Stimulated activated CD4-positive, alpha-beta T cell treated with anti-CD3 and anti-CD28 coated beads, Interleukin-2, amount 100 ng/mL, for 4 hours (primary cell): ENCODE measurements around the gene OR2T11.
"Not testable (repeated sequence)": the region's sequence is repeated elsewhere in the genome, so short reads cannot be mapped to it uniquely, and the experiment has no call there.

Source experiments
- DNase-seq: peaks from one replicate; pipeline ENCODE4 v3.0.0-alpha.2; 2020; ENCODE audit warnings: low read depth

The OR2T11 gene, protein sequence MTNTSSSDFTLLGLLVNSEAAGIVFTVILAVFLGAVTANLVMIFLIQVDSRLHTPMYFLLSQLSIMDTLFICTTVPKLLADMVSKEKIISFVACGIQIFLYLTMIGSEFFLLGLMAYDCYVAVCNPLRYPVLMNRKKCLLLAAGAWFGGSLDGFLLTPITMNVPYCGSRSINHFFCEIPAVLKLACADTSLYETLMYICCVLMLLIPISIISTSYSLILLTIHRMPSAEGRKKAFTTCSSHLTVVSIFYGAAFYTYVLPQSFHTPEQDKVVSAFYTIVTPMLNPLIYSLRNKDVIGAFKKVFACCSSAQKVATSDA

DNA sequence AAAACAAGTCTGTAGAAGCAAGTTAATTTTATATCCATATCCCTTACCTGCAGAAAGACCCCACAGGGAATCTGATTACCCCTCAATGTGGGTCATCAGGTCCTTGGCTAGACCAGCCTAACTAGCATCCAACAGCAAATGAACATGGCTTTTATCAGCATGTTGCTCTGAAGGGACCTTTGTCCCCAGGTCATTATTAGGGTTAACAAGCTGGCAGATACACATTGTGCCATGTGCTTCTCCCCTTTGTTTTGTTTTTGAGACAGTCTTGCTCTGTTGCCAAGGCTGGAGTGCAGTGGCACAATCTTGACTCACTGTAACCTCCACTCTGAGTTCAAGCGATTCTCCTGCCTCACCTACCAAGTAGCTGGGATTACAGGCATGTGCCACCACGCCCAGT is at the start of gene OR2T11:
Gene OR2T11, minus strand, starts transcription at position 101 of the 400 bp plus-strand sequence. CDS start 7,963 bp downstream, outside the sequence.
- DNase-seq, result not testable (repeated sequence)

DNA sequence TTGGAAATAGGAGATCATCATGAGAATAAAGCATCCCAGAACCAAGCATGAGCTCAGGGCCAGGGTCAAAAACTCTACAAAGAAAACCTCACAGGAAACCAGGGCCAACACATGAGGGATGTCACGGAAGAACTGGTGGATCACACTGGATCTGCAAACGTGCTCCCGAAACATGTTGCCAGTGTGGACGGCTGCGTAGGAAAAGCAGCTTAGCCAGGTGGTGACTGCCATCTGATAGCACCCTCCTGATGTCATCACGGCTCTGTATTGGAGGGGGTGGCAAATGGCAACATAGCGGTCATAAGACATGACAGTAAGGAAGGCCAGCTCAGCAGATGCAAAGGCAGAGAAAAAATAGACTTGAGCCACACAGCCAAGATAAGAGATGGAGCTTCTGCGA is 46.8 kb upstream of the OR2T11 start:
- no peak for DNase-seq

DNA sequence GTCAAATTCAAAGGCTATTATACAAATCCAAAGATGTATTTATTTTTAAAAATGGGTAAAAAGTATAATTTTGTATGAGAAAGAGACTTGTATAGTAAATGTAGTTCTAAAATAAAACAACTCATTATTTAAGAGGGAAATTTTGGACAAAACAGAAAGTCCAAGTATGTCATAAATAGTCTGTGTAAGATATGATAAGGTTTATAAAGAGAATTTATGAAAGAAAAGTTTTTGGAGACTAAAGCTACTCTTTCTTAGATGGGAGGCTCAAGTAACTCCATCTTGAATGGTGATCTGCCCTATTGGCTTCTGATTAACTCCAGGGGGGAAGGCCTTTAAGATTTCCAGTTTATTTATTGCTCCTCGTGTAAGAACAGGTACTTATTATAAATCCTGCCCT is 35.1 kb upstream of the OR2T11 start:
- DNase-seq, result no peak

DNA sequence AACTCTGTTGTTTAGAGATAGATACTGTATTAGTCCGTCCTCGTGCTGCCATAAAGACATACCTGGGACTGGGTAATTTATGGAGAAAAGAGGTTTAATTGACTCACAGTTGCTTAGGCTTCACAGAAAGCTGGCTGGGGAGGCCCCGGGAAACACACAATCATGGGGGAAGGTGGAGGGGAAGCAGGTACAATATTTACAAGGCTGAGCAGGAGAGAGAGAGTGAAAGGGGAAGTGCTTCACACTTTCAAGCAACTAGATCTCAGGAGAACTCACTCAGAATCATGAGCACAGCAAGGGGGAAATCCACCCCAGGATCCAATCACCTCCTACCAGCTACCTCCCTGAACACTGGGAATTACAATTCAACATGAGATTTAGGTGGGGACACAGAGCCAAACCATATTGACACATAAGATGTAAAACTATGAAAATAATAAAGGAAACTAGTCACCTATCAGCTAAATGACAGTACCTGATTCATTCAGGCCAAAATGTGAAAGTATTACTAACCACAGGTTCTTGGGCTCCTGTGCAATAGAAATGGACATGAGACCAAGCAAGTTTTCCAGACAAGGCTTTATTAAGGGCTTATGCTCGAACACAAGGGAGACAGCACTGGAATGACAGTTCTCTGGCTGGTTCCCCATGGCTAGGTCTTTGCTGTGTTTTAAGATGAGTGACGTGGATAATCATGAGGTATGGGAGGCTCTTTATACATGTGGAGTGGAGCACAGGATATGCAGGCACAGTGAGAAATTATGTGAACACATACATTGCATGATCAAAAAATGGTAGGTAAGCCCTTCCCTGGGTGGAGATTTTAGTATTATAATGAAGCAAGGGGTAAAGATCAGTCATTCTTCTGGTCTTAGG is 28.8 kb upstream of the OR2T11 start:
- DNase-seq, result not testable (repeated sequence)

DNA sequence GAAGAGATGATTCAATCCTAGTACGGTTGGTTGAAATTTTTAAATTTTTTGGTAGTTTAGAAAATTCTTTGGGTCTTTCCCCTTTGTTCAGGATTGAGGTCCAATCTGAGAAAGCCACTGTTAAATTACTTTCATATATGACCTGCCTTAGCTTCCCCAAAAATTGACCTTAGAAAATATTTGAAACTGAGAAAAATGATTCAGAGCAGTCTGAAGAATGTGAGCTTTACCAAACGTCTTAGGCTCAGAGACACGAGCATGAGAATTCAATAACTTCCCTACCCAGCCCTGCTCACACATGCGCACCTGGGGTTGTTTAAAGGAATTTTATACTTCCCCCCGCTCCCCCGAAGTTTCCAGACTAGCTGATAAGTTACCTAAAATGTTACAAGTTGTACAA is 21.9 kb upstream of the OR2T11 start:
- DNase-seq, result not testable (repeated sequence)

DNA sequence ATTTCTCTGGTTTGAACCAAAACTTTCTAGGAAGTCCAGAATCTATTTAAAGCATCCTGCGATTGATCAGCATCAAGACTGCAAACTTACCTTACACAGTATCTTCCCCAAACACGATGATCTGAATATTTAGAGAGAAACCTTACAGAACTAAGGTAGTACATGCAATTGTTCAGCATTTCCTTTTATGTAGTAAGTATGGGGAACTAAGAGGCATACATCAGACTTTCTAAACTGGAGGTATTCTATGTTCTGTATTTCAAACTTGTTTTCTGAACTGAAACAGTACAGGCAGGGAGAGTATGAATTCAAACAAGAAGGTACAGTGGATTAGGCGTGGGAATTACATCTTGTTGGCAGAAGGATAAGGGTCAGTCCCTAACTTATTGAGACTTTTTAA is 20.5 kb upstream of the OR2T11 start, which contains the start of gene OR2T27:
Gene OR2T27, minus strand, starts transcription at position 175 of the 400 bp plus-strand sequence. CDS start 4,644 bp downstream, outside the sequence.
- not testable (repeated sequence) for DNase-seq

DNA sequence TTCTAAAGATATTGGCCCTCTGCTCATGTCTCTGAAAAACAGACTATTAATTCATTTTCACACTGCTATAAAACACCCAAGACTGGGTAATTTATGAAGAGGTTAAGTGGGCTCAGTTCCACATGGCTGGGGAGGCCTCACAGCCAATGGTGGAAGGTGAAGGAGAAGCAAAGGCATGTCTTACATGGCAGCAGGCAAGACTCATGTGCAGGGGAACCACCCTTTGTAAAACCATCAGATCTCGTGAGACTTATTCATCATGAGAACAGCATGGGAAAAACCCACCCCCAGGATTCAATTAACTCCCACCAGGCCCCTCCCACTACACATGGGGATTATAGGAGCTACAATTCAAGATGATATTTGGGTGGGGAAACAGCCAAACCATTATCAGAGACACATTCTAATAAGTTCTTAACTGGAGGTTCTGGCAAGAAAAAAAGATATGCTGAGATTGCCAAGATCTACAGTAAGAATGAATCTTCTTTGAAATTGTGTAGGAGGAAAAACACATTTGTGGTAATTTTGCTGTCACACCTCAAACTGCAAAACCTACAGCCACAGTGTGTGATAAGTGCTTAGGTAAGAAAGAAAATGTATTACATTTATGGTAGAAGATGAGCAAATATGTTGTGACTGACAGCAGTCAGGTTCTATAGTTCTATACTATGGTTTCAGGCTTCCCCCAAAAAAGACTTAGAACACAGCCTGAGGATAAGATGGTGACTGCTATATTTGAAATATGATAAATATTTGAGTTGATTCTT is 14.1 kb upstream of the OR2T11 start:
- DNase-seq, result not testable (repeated sequence)

DNA sequence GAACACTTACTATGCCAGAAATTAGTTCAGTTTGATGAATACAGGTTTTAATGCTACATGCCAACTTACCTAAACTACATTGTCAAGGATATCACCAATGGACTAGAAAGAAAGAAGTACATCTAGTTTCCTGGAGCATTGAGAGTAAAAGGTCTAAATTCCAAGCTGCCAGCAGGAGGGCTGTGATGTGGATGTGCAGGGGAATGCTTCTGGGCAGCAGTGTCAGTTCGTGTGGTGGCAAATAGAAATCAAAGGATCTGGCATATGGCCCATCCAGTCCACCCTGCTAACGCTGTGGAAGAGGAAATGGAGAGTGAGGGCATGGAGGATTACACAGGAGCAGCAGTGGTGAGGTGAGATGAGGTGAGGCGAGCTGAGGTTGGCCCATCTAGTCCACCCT is 10.3 kb upstream of the OR2T11 start, which contains the start of gene OR2T35:
Gene OR2T35, minus strand, starts transcription at position 101 of the 400 bp plus-strand sequence. CDS start 6,020 bp downstream, outside the sequence.
- not testable (repeated sequence) for DNase-seq

DNA sequence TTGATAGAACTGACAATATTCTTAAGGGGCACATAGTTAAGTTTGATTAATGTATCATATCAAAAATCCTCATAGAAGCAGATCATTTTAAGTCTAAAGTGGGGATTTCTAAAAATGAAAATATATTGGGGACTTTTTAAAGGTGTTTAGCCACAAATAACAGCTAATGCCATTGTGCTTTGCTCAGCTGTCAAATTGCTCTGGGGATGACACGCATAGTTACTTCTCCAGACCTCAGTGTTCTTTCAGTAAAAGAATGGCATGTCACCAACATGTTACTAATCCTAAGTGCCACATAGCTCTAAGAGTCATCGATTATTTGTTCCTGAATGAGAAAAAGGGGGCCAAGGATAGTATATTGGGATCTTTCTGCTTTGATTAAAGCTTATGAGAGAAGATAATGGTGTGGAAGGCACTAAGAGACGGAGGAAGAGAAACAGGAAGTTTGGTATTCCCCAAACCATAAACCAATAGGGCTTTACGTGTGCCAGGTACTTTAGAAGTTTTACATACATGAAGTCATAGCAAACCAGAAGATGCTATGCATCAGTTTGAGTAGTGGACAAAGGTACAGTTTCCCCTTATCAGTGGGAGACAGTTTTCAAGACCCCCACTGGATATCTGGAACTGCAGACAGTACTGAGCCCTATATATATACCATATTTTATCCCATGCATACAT is 8.2 kb upstream of the OR2T11 start:
- not testable (repeated sequence) for DNase-seq

DNA sequence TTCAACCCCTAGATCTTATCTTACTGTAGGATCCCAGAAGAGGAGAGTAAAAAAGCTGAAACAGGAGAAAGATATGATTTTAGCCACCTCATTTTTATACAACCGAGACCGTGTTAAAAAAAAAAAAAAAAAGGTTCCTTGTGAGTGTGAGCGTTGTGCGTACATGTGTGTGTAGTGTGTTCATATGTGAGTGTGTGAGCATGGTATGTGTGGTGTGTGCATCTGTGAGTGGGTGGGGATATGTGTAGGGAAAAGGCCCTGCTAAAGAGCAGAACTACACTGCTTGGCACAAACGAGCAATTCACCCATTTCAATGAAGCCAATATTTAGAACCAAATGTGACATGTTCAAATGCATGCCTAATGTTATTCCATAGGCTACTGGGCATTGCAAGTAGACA is 6.7 kb upstream of the OR2T11 start:
- not testable (repeated sequence) for DNase-seq

DNA sequence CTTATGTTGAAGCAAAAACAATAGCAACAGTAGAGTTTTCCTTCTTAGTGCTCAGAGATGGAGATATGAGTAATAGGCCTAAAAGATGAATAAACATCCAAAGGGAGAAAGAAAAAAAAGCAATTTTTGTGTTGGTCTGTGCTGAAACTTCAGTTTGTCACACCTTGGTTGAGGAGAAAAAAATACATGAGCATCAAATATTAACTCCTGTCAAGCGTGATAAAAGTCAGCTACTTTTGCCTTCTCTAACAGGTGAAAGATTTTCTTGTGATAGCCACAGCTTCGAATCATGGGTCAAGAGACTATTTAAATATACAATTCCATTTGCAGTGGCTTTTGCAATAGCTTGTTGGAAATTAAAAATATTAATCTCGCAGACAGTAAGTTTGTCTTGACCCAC is 6.0 kb upstream of the OR2T11 start:
- DNase-seq, result not testable (repeated sequence)

DNA sequence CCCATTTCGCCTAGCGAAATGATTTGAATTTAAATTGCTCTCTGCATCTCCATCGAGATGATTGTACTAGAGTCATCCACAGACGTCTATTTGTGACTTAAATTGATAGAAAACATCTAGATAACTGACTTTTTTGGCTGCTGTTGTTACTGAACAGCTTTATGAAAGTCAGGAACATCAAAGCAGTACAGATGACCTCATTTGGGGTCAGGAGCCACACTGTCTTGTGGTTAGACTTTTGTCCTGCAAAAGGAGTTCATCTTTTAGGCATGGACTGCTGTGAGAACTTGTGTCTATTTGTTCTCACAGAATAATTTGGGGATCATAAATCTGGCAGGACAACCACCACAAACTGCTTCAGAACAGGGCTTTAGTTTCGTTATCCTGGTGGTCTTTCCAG is 4.8 kb upstream of the OR2T11 start:
- not testable (repeated sequence) for DNase-seq

DNA sequence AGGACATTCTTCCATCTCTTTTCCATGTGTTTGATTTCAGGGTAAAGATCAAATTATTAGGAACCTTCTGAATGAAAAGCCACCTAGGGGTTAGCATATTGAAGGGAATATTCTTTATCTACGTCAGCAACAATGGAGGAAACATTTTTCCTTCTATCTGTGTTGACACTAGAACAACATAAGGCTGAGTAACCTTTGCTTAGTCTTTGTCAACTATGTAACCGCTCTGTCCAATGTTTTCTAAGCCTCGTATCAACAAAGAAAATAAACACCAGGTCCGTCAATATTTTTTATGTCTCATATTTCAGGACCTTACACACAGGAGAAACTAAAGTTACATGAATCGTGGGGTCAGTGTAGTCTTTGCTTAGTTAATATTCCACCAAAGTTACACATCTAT is 1.7 kb upstream of the OR2T11 start:
- not testable (repeated sequence) for DNase-seq

DNA sequence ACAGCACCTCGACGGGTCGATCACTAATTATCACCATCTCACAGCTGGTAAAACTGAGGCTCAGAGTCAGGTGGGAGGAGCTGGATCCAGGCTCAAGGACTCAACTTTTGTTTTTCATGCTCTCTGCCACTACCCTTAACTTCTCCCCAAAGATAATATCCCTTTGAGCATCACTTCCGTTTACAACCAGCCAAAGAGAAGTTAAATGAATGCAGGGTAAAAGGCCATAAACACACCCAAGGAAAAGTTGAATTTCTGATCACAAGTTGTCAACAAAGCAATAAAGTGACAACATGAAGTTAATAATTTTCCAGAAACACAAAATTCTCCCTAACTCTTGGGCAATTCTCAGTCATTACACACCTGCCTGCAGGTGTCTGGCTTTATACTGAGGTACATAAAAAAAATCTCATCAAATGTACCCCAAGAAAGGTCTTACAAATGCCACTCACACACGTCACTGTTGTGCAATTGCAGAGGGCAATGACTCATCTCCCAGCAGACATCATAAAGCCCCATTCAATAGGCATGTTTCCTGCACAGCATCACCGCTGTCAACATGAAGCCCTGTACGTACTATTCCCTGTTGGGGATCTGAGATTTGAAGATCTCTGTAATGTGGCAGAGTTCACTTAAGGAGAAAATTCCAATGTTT is 3.4 kb downstream of the OR2T11 start:
- DNase-seq, result no peak

DNA sequence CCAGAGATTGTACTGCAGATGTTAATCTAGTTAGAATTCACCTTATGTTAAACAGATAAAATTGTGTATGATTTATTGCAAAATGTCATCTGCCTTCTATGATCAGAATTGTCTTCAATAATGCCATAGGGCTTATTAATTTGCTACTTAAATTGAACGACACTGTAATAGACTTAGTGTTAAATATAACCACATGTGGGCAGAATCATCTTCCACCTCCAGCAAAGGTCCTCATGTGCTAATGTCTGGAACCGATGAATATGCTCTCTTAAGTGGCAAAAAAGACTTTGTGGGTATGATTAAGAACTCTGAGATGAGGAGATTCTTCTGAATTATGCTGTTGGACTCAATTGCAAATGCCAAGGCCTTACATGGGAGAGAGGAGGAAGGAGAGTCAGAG is 4.3 kb downstream of the OR2T11 start:
- no peak for DNase-seq

DNA sequence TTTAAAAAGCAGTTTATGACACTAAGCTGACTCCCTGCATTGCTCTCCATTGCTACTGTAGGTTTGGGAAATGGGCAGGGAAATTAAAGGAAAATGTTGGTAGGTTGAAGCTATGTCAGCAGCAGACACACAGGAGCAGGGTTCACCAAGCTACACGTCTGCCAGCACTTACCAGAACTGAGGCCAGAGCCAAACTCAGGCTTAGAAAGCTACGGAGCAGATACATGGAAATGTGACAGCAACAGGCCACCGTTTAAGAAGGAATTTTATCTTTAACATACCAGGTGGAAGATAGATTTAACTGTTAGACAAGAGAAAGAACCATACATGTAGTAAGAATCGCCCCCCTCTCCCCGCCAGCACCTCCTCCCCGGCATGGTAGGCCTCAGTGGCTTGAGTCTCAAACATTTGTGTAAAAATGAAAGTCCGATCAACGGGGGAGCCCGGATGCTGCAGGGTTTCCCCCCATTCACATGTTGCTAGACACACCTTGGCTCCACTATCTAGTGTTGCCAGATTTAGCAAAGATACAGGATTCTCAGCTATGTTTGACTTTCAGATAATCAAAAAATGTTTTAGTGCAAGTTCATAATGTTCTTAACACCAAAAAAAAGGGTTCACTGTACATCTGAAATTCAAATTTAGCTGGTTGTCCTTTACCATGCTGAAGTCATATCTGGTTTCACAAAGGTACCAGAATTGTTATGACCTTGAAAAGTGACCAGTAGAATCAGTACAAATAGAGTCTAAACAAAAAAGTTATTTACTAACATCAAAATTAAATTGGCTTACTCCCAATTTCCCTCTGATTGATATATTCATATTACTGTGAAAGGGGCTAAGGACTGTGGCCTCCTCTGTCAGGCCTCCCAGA is 6.7 kb downstream of the OR2T11 start:
- no peak for DNase-seq

DNA sequence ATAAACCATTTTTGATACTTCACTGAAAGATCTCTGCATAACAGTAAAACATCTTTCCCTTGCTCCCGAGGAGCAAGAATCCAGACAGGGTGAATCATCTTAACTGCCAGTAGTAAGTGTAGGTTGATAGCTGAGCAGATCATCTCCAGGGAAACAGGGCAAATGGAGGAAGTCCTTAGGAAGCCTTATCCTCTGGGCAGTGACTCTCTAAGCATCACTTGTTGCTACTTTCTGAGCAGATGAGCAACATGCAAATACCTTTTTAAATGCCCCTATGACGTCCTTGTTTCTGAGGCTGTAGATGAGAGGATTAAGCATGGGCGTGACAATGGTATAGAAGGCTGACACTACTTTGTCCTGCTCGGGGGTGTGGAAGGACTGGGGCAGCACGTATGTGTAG is 8.9 kb downstream of the OR2T11 start:
- DNase-seq, result no peak

DNA sequence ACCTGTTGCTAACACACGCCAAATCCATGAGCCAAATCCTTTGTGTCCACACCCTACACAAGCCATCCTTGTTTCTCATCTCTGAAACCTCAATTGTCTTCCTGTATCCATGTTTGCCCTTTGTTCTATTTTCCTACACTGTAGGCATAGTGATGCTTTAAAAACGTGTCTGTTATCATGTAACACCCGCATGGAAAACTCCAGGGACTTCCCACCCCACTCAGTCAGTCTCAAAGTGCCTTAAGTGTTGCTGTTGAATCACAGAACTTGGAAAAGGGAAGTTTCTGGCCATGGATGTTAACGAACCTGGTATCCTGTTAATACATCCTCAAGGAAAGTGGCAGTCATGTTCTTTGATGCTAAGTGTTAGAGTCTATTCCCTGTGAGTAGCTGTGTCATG is 9.7 kb downstream of the OR2T11 start:
- DNase-seq, result no peak

DNA sequence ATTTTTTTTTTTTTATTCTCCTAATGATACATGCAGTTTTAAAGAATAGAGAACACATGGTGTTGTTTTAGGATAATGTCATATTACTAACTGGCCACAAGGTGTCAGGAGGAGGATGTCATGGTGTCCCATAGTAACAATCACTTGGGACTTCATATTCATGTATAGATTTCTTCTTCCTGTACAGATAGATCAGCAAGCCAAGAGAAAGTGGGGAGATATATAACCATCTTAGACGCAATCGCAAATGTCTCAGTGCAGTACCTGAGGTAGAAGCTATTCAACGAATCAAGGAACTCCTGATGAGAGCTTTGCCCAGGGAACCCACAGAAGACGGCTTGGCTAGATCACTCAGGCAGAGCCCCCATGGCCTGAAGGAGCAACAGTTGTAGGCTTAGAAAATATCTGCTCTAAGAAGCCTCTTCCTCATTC is 12.3 kb downstream of the OR2T11 start:
- DNase-seq, result no peak

DNA sequence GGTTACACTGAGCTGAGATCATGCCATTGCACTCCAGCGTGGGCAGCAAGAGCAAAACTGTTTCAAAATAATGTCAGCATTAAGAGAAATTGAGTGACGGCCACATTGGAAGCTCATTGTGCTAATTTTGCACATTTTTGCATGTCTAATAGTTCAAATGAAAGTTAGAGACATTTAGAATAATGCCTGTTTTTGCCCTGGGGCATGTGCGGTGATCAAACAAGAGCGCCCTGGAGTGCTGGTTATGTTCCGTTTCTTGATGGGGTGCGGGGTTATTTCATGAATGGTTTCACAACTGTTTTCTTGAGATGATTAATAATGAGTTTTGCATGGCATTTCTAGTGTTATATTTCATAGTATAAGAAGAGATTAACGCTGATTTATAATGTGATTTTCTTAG is 13.1 kb downstream of the OR2T11 start:
- no peak for DNase-seq
